GM23338 (cell line): ENCODE data around the gene RBM33.

Source experiments
- ETS1 ChIP-seq: IDR thresholded peaks from 2 replicates; pipeline ENCODE4 v1.6.1; 2016; ENCODE audit warnings: antibody characterized with exemption
- EZH2phosphoT487 ChIP-seq: fragments of 200-600 bp; sonication (generic); IDR thresholded peaks from one replicate; pipeline ENCODE4 v1.8.1; 2018; ENCODE audit warnings: antibody characterized with exemption; ENCODE audit not compliant: unreplicated experiment
- ZNF331 ChIP-seq: fragments of 250-450 bp; sonication (Bioruptor Pico); IDR thresholded peaks from 2 replicates; pipeline ENCODE4 v1.5.0; 2020; ENCODE audit warnings: low read depth, mild to moderate bottlenecking, moderate library complexity
- TF ChIP-seq, protein P1 (sequence below), 2 experiments: fragments of 200-600 bp in 1 of 2; sonication (generic) in 1 of 2; conservative IDR thresholded peaks; 2 replicates each; pipeline versions ENCODE4 v1.5.1 to v1.6.1; 2016 to 2017; ENCODE audit warnings: antibody characterized with exemption in 2 of 2, low read depth in 2 of 2, mild to moderate bottlenecking in 2 of 2, moderate library complexity in 1 of 2

DNA sequence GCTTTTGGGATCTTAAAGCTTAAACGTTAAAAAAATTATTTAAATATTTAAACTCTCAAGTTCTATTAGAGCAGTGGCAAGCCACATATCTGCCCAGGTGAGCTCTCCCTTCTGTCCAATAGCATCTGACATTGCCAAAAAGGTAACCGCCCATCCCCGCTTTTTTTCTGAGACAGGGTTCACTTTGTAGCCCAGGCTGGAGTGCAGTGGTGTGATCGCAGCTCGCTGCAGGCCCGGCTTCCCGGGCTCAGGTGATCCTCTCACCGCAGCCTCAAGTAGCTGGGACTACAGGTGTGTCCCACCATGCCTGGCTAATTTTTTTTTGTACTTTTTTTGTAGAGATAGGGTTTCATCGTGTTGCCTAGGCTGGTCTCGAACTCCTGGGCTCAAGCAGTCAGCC lies 83.2 kb downstream of the RBM33 start:
- TF ChIP-seq, protein P1, sequence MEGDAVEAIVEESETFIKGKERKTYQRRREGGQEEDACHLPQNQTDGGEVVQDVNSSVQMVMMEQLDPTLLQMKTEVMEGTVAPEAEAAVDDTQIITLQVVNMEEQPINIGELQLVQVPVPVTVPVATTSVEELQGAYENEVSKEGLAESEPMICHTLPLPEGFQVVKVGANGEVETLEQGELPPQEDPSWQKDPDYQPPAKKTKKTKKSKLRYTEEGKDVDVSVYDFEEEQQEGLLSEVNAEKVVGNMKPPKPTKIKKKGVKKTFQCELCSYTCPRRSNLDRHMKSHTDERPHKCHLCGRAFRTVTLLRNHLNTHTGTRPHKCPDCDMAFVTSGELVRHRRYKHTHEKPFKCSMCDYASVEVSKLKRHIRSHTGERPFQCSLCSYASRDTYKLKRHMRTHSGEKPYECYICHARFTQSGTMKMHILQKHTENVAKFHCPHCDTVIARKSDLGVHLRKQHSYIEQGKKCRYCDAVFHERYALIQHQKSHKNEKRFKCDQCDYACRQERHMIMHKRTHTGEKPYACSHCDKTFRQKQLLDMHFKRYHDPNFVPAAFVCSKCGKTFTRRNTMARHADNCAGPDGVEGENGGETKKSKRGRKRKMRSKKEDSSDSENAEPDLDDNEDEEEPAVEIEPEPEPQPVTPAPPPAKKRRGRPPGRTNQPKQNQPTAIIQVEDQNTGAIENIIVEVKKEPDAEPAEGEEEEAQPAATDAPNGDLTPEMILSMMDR (conservative IDR thresholded peaks at IDR 0.05; ENCODE audit: low read depth in 2 of 2) = no peak
- no peak for TF ChIP-seq ZNF331
- TF ChIP-seq ETS1 = no peak
- no peak for TF ChIP-seq EZH2phosphoT487
